ENCODE data around the gene NLRC5.
"Not testable (repeated sequence)": the region's sequence is repeated elsewhere in the genome, so short reads cannot be mapped to it uniquely, and the experiment has no call there.

The NLRC5 gene

GRCh38 chr16:56995136-56995805 is 5.9 kb downstream of the NLRC5 start:
- no peak for TF ChIP-seq POLR2A (IDR thresholded peaks at IDR 0.05; ENCODE audit: low read depth, low read length)
- no peak for FAIRE-seq
- no peak for DNase-seq (ENCODE audit: insufficient read length, low spot score)

GRCh38 chr16:56997264-56997663 is 7.9 kb downstream of the NLRC5 start:
- no peak for FAIRE-seq
- no peak for DNase-seq (ENCODE audit: insufficient read length, low spot score)
- TF ChIP-seq POLR2A (IDR thresholded peaks at IDR 0.05; ENCODE audit: low read depth, low read length) = no peak

GRCh38 chr16:56997931-56998330 is 8.6 kb downstream of the NLRC5 start:
- no peak for FAIRE-seq
- TF ChIP-seq POLR2A (IDR thresholded peaks at IDR 0.05; ENCODE audit: low read depth, low read length) = no peak
- no peak for DNase-seq (ENCODE audit: insufficient read length, low spot score)

- no peak for FAIRE-seq
- TF ChIP-seq POLR2A (IDR thresholded peaks at IDR 0.05; ENCODE audit: low read depth, low read length) = no peak
- no peak for DNase-seq (ENCODE audit: insufficient read length, low spot score)
Observed at GRCh38 chr16:56998352-56998751, 9.0 kb downstream of the NLRC5 start.

- DNase-seq (ENCODE audit: insufficient read length, low spot score) = no peak
- no peak for TF ChIP-seq POLR2A (IDR thresholded peaks at IDR 0.05; ENCODE audit: low read depth, low read length)
- FAIRE-seq = no peak
Observed at GRCh38 chr16:56998861-56999260, 9.5 kb downstream of the NLRC5 start.

- DNase-seq (ENCODE audit: insufficient read length, low spot score) (no peak), FAIRE-seq (no peak)
- TF ChIP-seq POLR2A (IDR thresholded peaks at IDR 0.05; ENCODE audit: low read depth, low read length) = no peak
Observed at GRCh38 chr16:56999409-57000270, 10.3 kb downstream of the NLRC5 start.

GRCh38 chr16:57000271-57001025 is 11.1 kb downstream of the NLRC5 start:
- peak; percentile 95 for FAIRE-seq
- DNase-seq (ENCODE audit: insufficient read length, low spot score) = peak; percentile 90
- no peak for TF ChIP-seq POLR2A (IDR thresholded peaks at IDR 0.05; ENCODE audit: low read depth, low read length)

GRCh38 chr16:57001026-57001679 is 11.8 kb downstream of the NLRC5 start:
- FAIRE-seq = no peak
- DNase-seq (ENCODE audit: insufficient read length, low spot score) = no peak
- no peak for TF ChIP-seq POLR2A (IDR thresholded peaks at IDR 0.05; ENCODE audit: low read depth, low read length)

GRCh38 chr16:57003439-57004386 is 14.4 kb downstream of the NLRC5 start:
- no peak for TF ChIP-seq POLR2A (IDR thresholded peaks at IDR 0.05; ENCODE audit: low read depth, low read length)
- DNase-seq (ENCODE audit: insufficient read length, low spot score) (no peak), FAIRE-seq (no peak)

- no peak for TF ChIP-seq POLR2A (IDR thresholded peaks at IDR 0.05; ENCODE audit: low read depth, low read length)
- DNase-seq (ENCODE audit: insufficient read length, low spot score) = no peak
- no peak for FAIRE-seq
Observed at GRCh38 chr16:57004387-57005250, 15.3 kb downstream of the NLRC5 start.

GRCh38 chr16:57005597-57005996 is 16.2 kb downstream of the NLRC5 start:
- not testable (repeated sequence) for FAIRE-seq; DNase-seq (ENCODE audit: insufficient read length, low spot score)

GRCh38 chr16:57007050-57007449 is 17.7 kb downstream of the NLRC5 start:
- DNase-seq (ENCODE audit: insufficient read length, low spot score) = no peak
- FAIRE-seq = no peak
- TF ChIP-seq POLR2A (IDR thresholded peaks at IDR 0.05; ENCODE audit: low read depth, low read length) = no peak
